ENCODE results near the gene CACNA1A. TPM values are rescaled to one million over a fixed set of nuclear protein-coding genes. Genes with fewer than 3 reads are reported as not detected.
A peak's percentile ranks its signal among the peaks of the same experiment; 100 is the strongest.

Gene CACNA1A
- total RNA-seq, 2 experiments from 2014 or later, result 0.19 to 0.78 TPM

DNA sequence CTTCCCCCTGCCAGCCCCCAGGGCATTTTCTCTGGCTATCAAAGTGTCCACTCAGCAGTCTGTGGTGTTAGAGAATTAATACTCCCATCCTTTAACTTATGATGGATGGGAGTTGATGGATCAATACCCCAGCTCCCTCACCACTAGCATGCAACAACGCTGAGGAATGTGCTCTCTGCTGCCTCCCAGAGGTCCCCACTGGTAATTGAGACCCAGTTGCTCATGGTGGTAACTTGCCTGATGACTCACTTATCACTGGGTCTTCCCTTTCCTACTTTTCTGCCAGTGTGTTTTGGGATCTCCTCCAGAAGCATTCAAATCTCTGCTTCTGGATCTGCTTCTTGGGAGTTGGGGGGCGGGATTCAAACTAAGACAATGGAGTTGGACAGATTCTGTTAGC lies 20.3 kb upstream of the CACNA1A start:
- CTCF ChIA-PET (ENCODE audit: unreplicated experiment), result no interaction called here
- POLR2A ChIA-PET, result no interaction called here
- H4K20me1 ChIP-seq (ENCODE audit: insufficient read depth, low read length), result no peaks in the 10 kb centered on the region
- BruUV-seq (replicated peaks), result no TSS peak
- H3K36me3 ChIP-seq (ENCODE audit: insufficient read depth, low read length), result no peaks in the 10 kb centered on the region
- no peak overlapping the region for H3K27ac ChIP-seq (ENCODE audit: low read depth, low read length, poor library complexity, severe bottlenecking)
- no peaks in the 10 kb centered on the region for H3K4me1 ChIP-seq (ENCODE audit: insufficient read depth, low read length, poor library complexity, severe bottlenecking)
- H3K4me2 ChIP-seq (ENCODE audit: low read length), result no peak overlapping the region
- no peak overlapping the region for H2AFZ ChIP-seq (ENCODE audit: low read length)
- intact Hi-C loops (cut with micrococcal nuclease; ENCODE audit: unreplicated experiment), result no loop called here
- no peaks in the 10 kb centered on the region for H3K9me2 ChIP-seq (ENCODE audit: insufficient read depth, low read length)
- H3K79me2 ChIP-seq (ENCODE audit: insufficient read depth, low read depth, low read length), result no peaks in the 10 kb centered on the region
- peak; percentile 9 for DNase-seq (ENCODE audit: low spot score)
- no peak overlapping the region for H3K4me3 ChIP-seq (ENCODE audit: low read depth, low read length, poor library complexity, severe bottlenecking)
- peaks cover 4% of the 10 kb centered on the region; the same call in 1 of the 2 replicates for H3K9me3 ChIP-seq (ENCODE audit: low read length)
- peak; percentile 76 for TF ChIP-seq CTCF (conservative IDR thresholded peaks at IDR 0.05; ENCODE audit: low read length)
- no peak for TF ChIP-seq EZH2phosphoT487 (IDR thresholded peaks at IDR 0.05; ENCODE audit: borderline replicate concordance, low read depth, low read length)

DNA sequence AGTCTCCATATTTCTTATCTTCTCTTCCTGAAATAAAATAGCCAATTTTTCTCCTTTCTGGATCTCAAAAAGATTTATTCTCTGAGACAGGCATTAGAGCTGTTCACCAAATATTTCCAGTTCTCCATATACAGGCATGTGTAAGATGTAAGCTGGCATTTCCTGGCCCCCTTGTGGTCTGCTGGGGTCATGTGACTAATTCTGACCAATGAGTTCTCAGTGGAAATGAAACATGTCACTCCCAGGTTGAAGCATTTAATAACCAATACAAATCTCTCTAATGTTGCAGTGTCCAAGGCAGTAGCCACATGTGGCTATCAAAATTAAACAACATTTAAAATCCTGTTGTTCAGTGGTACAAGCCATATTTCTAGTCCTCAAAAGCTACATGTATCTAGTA lies 14.8 kb upstream of the CACNA1A start:
- H3K27ac ChIP-seq (ENCODE audit: low read depth, low read length, poor library complexity, severe bottlenecking), result no peak overlapping the region
- intact Hi-C loops (cut with micrococcal nuclease; ENCODE audit: unreplicated experiment), result no loop called here
- TF ChIP-seq EZH2phosphoT487 (IDR thresholded peaks at IDR 0.05; ENCODE audit: borderline replicate concordance, low read depth, low read length) (no peak), CTCF (conservative IDR thresholded peaks at IDR 0.05; ENCODE audit: low read length) (no peak)
- no peaks in the 10 kb centered on the region for H3K4me1 ChIP-seq (ENCODE audit: insufficient read depth, low read length, poor library complexity, severe bottlenecking)
- no peaks in the 10 kb centered on the region for H3K9me2 ChIP-seq (ENCODE audit: insufficient read depth, low read length)
- H3K79me2 ChIP-seq (ENCODE audit: insufficient read depth, low read depth, low read length), result no peaks in the 10 kb centered on the region
- H3K4me2 ChIP-seq (ENCODE audit: low read length), result no peak overlapping the region
- DNase-seq (ENCODE audit: low spot score), result no peak
- no TSS peak for BruUV-seq (replicated peaks)
- H4K20me1 ChIP-seq (ENCODE audit: insufficient read depth, low read length), result no peaks in the 10 kb centered on the region
- no peaks in the 10 kb centered on the region for H3K36me3 ChIP-seq (ENCODE audit: insufficient read depth, low read length)
- CTCF ChIA-PET (ENCODE audit: unreplicated experiment), result no interaction called here
- peaks cover 17% of the 10 kb centered on the region; the same call in 1 of the 2 replicates for H3K9me3 ChIP-seq (ENCODE audit: low read length)
- no peak overlapping the region for H3K4me3 ChIP-seq (ENCODE audit: low read depth, low read length, poor library complexity, severe bottlenecking)
- POLR2A ChIA-PET, result no interaction called here
- H2AFZ ChIP-seq (ENCODE audit: low read length), result no peak overlapping the region

GRCh38 chr19:13511947-13512346 lies 5.7 kb upstream of the CACNA1A start:
- no peak for DNase-seq (ENCODE audit: low spot score)
- no peak overlapping the region for H2AFZ ChIP-seq (ENCODE audit: low read length)
- H3K9me3 ChIP-seq (ENCODE audit: low read length), result no peaks in the 10 kb centered on the region
- no TSS peak for BruUV-seq (replicated peaks)
- H3K9me2 ChIP-seq (ENCODE audit: insufficient read depth, low read length), result no peaks in the 10 kb centered on the region
- CTCF ChIA-PET (ENCODE audit: unreplicated experiment), result no interaction called here
- no peak overlapping the region for H3K4me3 ChIP-seq (ENCODE audit: low read depth, low read length, poor library complexity, severe bottlenecking)
- H3K79me2 ChIP-seq (ENCODE audit: insufficient read depth, low read depth, low read length), result no peaks in the 10 kb centered on the region
- no peaks in the 10 kb centered on the region for H3K36me3 ChIP-seq (ENCODE audit: insufficient read depth, low read length)
- no peaks in the 10 kb centered on the region for H3K4me1 ChIP-seq (ENCODE audit: insufficient read depth, low read length, poor library complexity, severe bottlenecking)
- POLR2A ChIA-PET, result no interaction called here
- H4K20me1 ChIP-seq (ENCODE audit: insufficient read depth, low read length), result no peaks in the 10 kb centered on the region
- TF ChIP-seq EZH2phosphoT487 (IDR thresholded peaks at IDR 0.05; ENCODE audit: borderline replicate concordance, low read depth, low read length) (no peak), CTCF (conservative IDR thresholded peaks at IDR 0.05; ENCODE audit: low read length) (no peak)
- no peak overlapping the region for H3K4me2 ChIP-seq (ENCODE audit: low read length)
- intact Hi-C loops (cut with micrococcal nuclease; ENCODE audit: unreplicated experiment), result no loop called here
- H3K27ac ChIP-seq (ENCODE audit: low read depth, low read length, poor library complexity, severe bottlenecking), result no peak overlapping the region
